GM19372 (cell line): ENCODE measurements around the gene NUB1.

Experiments
- ATAC-seq: cut with Tn5 transposase; IDR thresholded peaks from one replicate; pipeline ENCODE4 v1.9.1; 2021; ENCODE audit warnings: mild to moderate bottlenecking, low read depth, moderate library complexity; ENCODE audit not compliant: unreplicated experiment

The NUB1 gene

GRCh38 chr7:151313857-151314256 lies 27.8 kb upstream of the NUB1 start:
- no peak for ATAC-seq

GRCh38 chr7:151314401-151314800 lies 27.2 kb upstream of the NUB1 start:
- no peak for ATAC-seq

GRCh38 chr7:151315038-151315655 lies 26.5 kb upstream of the NUB1 start:
- no peak for ATAC-seq

- no peak for ATAC-seq
Measured at GRCh38 chr7:151316896-151317295, 24.7 kb upstream of the NUB1 start.

GRCh38 chr7:151317936-151318335 lies 23.7 kb upstream of the NUB1 start:
- no peak for ATAC-seq

- no peak for ATAC-seq
Measured at GRCh38 chr7:151319189-151319588, 22.4 kb upstream of the NUB1 start.

- ATAC-seq: no peak
Measured at GRCh38 chr7:151320263-151320845, 21.3 kb upstream of the NUB1 start.

- no peak for ATAC-seq
Measured at GRCh38 chr7:151321341-151321740, 20.3 kb upstream of the NUB1 start.

- ATAC-seq: no peak
Measured at GRCh38 chr7:151322906-151323305, 18.7 kb upstream of the NUB1 start.

- ATAC-seq: no peak
Measured at GRCh38 chr7:151327022-151327421, 14.6 kb upstream of the NUB1 start.

GRCh38 chr7:151327659-151328058 lies 14.0 kb upstream of the NUB1 start:
- no peak for ATAC-seq

- ATAC-seq: no peak
Measured at GRCh38 chr7:151330181-151330580, 11.4 kb upstream of the NUB1 start.

GRCh38 chr7:151330661-151331060 lies 11.0 kb upstream of the NUB1 start:
- ATAC-seq: no peak

GRCh38 chr7:151334628-151335027 lies 7.0 kb upstream of the NUB1 start:
- no peak for ATAC-seq

- no peak for ATAC-seq
Measured at GRCh38 chr7:151336027-151336708, 5.4 kb upstream of the NUB1 start.

GRCh38 chr7:151337346-151337745 lies 4.3 kb upstream of the NUB1 start:
- no peak for ATAC-seq

GRCh38 chr7:151338809-151339208 lies 2.8 kb upstream of the NUB1 start:
- ATAC-seq: no peak

- ATAC-seq: no peak
Measured at GRCh38 chr7:151339651-151340382, 1.8 kb upstream of the NUB1 start.

- ATAC-seq: no peak
Measured at GRCh38 chr7:151340794-151341356, 737 bp upstream of the NUB1 start.

- peak; percentile 47 for ATAC-seq
Measured at GRCh38 chr7:151342102-151342646, 562 bp downstream of the NUB1 start.

GRCh38 chr7:151342811-151343210 lies 1.2 kb downstream of the NUB1 start:
- ATAC-seq: no peak
